GM08714 (cell line): ENCODE data around the gene TMEM272.

Experiments used
- H3K4me3 ChIP-seq: fragments of 200-500 bp; sonication (Bioruptor generic); 2 replicates; pipeline ENCODE4 v1.5.1; 2014; ENCODE audit warnings: mild to moderate bottlenecking, low read length, inconsistent platforms
- ZNF274 ChIP-seq: IDR thresholded peaks from 2 replicates; pipeline ENCODE4 v1.6.1; 2012; ENCODE audit warnings: mild to moderate bottlenecking, low read depth, low read length

Gene TMEM272

GRCh38 chr13:51823863-51824262, 21.1 kb downstream of the TMEM272 start:
- H3K4me3 ChIP-seq, result no peak overlapping the region
- no peak for TF ChIP-seq ZNF274

- no peak for TF ChIP-seq ZNF274
- no peak overlapping the region for H3K4me3 ChIP-seq
Observed at GRCh38 chr13:51823359-51823758, 21.6 kb downstream of the TMEM272 start.

- TF ChIP-seq ZNF274, result no peak
- no peak overlapping the region; the same call in 1 of the 2 replicates for H3K4me3 ChIP-seq
Observed at GRCh38 chr13:51822106-51822815, 22.7 kb downstream of the TMEM272 start.

GRCh38 chr13:51821606-51822005, 23.4 kb downstream of the TMEM272 start:
- TF ChIP-seq ZNF274, result no peak
- no peak overlapping the region for H3K4me3 ChIP-seq

GRCh38 chr13:51820016-51820597, 24.9 kb downstream of the TMEM272 start:
- H3K4me3 ChIP-seq, result no peak overlapping the region
- TF ChIP-seq ZNF274, result no peak

GRCh38 chr13:51819544-51819943, 25.4 kb downstream of the TMEM272 start:
- H3K4me3 ChIP-seq, result no peak overlapping the region
- TF ChIP-seq ZNF274, result no peak

GRCh38 chr13:51818781-51819511, 26.0 kb downstream of the TMEM272 start:
- no peak overlapping the region for H3K4me3 ChIP-seq
- no peak for TF ChIP-seq ZNF274

- no peak for TF ChIP-seq ZNF274
- H3K4me3 ChIP-seq, result no peak overlapping the region
Observed at GRCh38 chr13:51818276-51818675, 26.7 kb downstream of the TMEM272 start.

- no peak for TF ChIP-seq ZNF274
Observed at GRCh38 chr13:51817717-51818116, 27.3 kb downstream of the TMEM272 start.

GRCh38 chr13:51816604-51817249, 28.2 kb downstream of the TMEM272 start:
- H3K4me3 ChIP-seq, result no peak overlapping the region
- no peak for TF ChIP-seq ZNF274

More at GRCh38 chr13:51817717-51818116, 27.3 kb downstream of the TMEM272 start:
- no peak overlapping the region for H3K4me3 ChIP-seq

- H3K4me3 ChIP-seq, result no peak overlapping the region
- no peak for TF ChIP-seq ZNF274
Observed at GRCh38 chr13:51815848-51816247, 29.1 kb downstream of the TMEM272 start.

- no peak for TF ChIP-seq ZNF274
- H3K4me3 ChIP-seq, result no peak overlapping the region
Observed at GRCh38 chr13:51814825-51815650, 29.9 kb downstream of the TMEM272 start.

GRCh38 chr13:51814071-51814470, 30.9 kb downstream of the TMEM272 start:
- TF ChIP-seq ZNF274, result no peak
- H3K4me3 ChIP-seq, result no peak overlapping the region
